Activated naive CD4-positive, alpha-beta T cell treated with anti-CD3 and anti-CD28 coated beads, Interleukin-2, amount 50 U/mL, for 72 hours (primary cell): Measurements from ENCODE around the gene PSMD5. TPM values are rescaled to one million over a fixed set of nuclear protein-coding genes. Genes with fewer than 3 reads are reported as not detected.

Source experiments
- ATAC-seq, 2 donors: fragments of 150-1000 bp; cut with Tn5 transposase; 2 replicates each; pipeline ENCODE4 v1.10.0; 2021; ENCODE audit warnings: mild to moderate bottlenecking in 2 of 2, moderate library complexity in 2 of 2
- DNase-seq, 2 donors: peaks; one replicate each; pipeline ENCODE4 v3.0.0; 2021 to 2022; ENCODE audit warnings: low spot score in 2 of 2
- H3K27ac Mint-ChIP-seq, 2 donors: one replicate each; pipeline ENCODE4 v1.8.0; 2022; ENCODE audit warnings: mild to moderate bottlenecking in 2 of 2, mixed read lengths in 2 of 2
- H3K36me3 Mint-ChIP-seq, 2 donors: one replicate each; pipeline ENCODE4 v1.8.0; 2022; ENCODE audit warnings: mixed read lengths in 2 of 2
- H3K9me3 Mint-ChIP-seq, 2 donors: one replicate each; pipeline ENCODE4 v1.8.0; 2022; ENCODE audit warnings: mixed read lengths in 2 of 2
- total RNA-seq, 2 donors: library from RNA; stranded (reverse); gene quantifications; one replicate each; pipeline ENCODE4 v1.2.3, GENCODE V29; 2022

Gene PSMD5
- total RNA-seq, 2 donors from 2014 or later, result 74.9 to 75.2 TPM

GRCh38 chr9:120846906-120847305 is 4.2 kb upstream of the PSMD5 start:
- ATAC-seq, result no peak
- DNase-seq, result no peak
- no peaks in the 10 kb centered on the region for H3K9me3 Mint-ChIP-seq
- peaks cover 18 to 44% of the 10 kb centered on the region in 2 donors for H3K36me3 Mint-ChIP-seq
- H3K27ac Mint-ChIP-seq, result peak overlapping the region; percentile 95 to 98

GRCh38 chr9:120846251-120846889 is 3.6 kb upstream of the PSMD5 start:
- Mint-ChIP-seq H3K36me3 (peaks cover 23 to 49% of the 10 kb centered on the region in 2 donors), H3K27ac (peak overlapping the region; percentile 95 to 98), H3K9me3 (no peaks in the 10 kb centered on the region)
- DNase-seq, result no peak
- ATAC-seq, result peak; percentile 15 to 66

DNA sequence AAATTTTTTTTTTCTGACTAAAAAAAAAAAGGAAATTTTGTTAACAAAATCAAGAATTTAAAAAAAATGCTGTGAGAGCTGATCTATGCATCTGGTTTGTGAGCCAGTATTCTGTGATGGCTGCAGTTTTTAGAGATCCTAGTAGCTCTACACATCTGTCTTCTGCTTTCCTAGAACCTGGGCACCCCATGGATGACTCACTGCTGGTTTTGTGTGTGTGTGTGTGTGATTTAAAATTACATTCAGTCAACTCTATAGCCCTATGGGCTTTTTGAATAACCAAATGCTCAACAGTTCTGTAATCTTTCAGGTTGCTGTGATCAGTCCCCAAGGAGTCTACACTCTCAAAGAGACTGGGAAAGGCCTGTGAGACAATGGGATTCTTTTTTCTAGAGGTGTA is 2.5 kb upstream of the PSMD5 start:
- H3K36me3 Mint-ChIP-seq, result peaks cover 27 to 49% of the 10 kb centered on the region in 2 donors
- peak; percentile 32 to 49 for ATAC-seq
- H3K9me3 Mint-ChIP-seq, result no peaks in the 10 kb centered on the region
- peak overlapping the region; percentile 95 to 98 for H3K27ac Mint-ChIP-seq
- DNase-seq, result peak in 1 of 2 donors; percentile 51

DNA sequence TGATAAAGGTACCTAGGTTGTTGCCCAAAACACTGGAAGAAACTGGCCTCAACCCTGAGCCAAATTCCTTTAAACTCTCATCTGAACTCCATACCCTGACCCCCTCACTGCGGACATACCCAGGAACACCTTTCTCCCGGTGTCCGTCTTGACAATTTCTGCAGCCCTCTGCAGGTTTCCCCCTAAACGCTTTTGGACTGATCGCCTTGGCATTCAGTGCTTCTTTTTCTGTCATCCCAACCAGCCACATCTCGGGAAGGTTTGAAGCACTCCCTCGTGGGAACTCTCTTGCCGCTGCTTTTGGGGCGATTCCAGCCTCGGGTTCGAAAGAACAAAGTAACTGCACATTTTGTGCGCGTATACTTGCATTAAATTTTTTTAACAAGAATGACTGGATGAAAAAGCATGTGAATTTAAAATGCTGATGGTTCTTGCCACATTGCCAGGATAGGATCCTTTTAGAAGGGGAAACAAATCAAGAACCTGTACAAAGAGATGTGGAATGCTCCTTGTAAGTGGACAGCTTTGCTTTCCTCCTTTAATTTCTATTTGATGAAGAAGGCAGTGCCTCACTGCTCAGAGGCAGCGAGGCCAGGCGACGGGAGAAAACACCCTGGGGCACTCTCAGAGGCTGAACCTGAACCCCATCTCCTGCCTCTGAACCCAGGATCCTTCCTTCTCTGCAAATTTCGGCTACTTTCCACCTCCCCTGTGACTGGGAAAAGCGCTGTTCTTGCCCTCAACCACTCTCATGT is 615 bp downstream of the PSMD5 start:
- Mint-ChIP-seq H3K36me3 (peaks cover 42 to 49% of the 10 kb centered on the region in 2 donors), H3K27ac (peak overlapping the region; percentile 95 to 98), H3K9me3 (no peaks in the 10 kb centered on the region)
- DNase-seq (no peak), ATAC-seq (no peak)

- Mint-ChIP-seq H3K9me3 (no peaks in the 10 kb centered on the region), H3K36me3 (peaks cover 33 to 51% of the 10 kb centered on the region in 2 donors), H3K27ac (peak overlapping the region in 1 of 2 donors; percentile 74)
- no peak for ATAC-seq
- no peak for DNase-seq
Observed at GRCh38 chr9:120839146-120839545, 3.6 kb downstream of the PSMD5 start.

DNA sequence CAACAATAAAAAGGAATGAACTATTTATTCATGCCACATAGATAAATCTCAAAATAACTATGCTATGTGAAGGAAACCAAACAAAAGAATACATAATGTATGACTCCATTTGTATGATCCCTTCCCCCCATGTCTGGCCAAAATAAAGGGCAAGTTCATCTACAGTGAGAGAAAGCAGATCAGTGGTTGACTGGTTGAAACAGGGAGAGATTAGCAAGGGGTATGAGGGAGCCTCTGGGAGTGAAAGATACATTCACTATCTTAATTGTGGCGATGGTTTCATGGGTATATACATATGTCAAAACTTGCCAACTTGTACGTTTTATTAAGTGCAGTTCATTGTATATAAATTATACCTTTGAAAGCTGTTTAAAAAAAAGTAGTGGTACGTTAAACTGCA is 4.8 kb downstream of the PSMD5 start:
- Mint-ChIP-seq H3K27ac (no peak overlapping the region), H3K36me3 (peaks cover 22 to 47% of the 10 kb centered on the region in 2 donors), H3K9me3 (no peaks in the 10 kb centered on the region)
- DNase-seq (no peak), ATAC-seq (no peak)

DNA sequence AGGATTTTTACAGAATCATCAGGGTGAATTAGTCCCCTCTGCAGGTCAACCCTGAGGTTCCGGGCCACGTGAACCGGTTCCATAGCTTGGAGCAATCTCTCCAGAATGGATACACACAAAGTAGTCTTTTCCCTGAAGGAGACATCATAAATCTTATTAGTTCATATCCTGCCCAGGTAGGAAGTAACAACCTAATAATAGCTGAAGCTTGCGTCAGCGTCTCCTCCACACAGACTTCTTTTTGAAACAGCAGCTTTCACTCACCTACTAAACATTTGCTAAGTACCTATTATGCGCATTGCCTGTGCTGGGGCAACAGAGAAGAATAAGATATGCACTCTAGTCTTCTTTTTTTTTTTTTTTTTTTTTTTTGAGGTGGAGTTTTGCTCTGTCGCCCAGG is 9.4 kb downstream of the PSMD5 start:
- DNase-seq (no peak), ATAC-seq (no peak)
- Mint-ChIP-seq H3K9me3 (no peaks in the 10 kb centered on the region), H3K36me3 (peaks cover 6 to 36% of the 10 kb centered on the region in 2 donors), H3K27ac (no peak overlapping the region)

DNA sequence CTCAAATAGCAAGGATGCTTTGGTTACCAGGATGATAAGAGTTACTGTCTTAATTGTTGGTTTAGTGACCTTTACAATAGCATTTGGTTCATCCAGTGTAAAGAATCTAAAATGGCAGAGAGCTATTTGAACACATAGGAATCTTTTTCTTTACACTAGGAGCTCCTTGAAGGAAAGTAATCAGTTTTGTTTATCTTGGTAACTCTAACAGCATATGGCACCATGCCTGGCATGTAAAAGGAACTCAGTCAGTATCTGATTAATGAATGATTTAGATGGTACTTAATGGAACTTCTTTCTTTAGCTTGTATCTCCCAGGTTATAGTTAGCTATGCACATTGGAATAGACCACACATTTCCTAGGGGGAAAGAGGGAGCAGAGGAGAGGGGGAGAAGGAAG is 9.9 kb downstream of the PSMD5 start:
- Mint-ChIP-seq H3K9me3 (no peaks in the 10 kb centered on the region), H3K27ac (no peak overlapping the region), H3K36me3 (peaks cover 6 to 34% of the 10 kb centered on the region in 2 donors)
- no peak for DNase-seq
- ATAC-seq, result no peak

DNA sequence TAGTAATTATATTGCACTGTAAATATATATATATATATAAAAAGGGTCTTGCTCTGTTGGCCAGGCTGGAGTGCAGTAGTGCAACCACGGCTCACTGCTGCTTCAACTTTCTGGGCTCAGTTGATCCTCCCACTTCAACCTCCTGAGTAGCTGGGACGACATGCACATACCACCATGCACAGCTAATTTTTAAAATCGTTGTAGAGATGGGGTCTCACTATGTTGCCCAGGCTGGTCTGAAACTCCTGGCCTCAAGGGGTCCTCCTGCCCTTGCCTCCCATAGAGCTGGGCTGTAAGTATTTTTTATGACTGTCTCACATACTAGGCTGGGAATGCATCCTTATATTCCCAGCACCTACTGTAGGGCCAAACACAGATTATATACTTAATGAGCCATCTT is 11.9 kb downstream of the PSMD5 start:
- ATAC-seq (no peak), DNase-seq (no peak)
- Mint-ChIP-seq H3K27ac (no peak overlapping the region), H3K36me3 (peaks cover 6 to 30% of the 10 kb centered on the region in 2 donors), H3K9me3 (no peaks in the 10 kb centered on the region)

DNA sequence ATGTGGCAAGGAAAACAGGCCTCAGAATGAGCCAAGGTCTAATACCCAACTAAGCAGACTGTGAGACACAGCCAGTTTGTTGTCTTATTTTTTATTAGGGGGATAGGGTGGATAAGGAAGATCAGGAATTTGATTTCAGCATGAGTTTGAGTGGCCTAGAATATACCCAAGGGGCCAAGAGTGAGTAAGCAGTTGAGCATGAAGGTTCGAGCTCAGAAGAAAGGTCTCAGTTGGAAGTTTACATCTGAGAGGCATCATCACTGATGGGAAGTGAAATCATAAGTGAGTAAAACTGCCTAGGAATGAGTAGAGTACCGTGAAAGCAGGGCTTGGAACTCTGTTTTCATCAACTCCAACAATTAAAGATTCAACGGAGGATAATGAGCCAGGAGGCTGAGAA is 12.6 kb downstream of the PSMD5 start:
- no peak for ATAC-seq
- Mint-ChIP-seq H3K36me3 (peaks cover 6 to 27% of the 10 kb centered on the region in 2 donors), H3K27ac (no peak overlapping the region), H3K9me3 (no peaks in the 10 kb centered on the region)
- DNase-seq, result no peak

GRCh38 chr9:120829650-120830049 is 13.1 kb downstream of the PSMD5 start:
- H3K27ac Mint-ChIP-seq, result peak overlapping the region in 1 of 2 donors; percentile 46
- DNase-seq (no peak), ATAC-seq (peak; percentile 34 to 50)
- H3K36me3 Mint-ChIP-seq, result peaks cover 8 to 30% of the 10 kb centered on the region in 2 donors
- no peaks in the 10 kb centered on the region for H3K9me3 Mint-ChIP-seq

- no peak overlapping the region for H3K27ac Mint-ChIP-seq
- peaks cover 9 to 40% of the 10 kb centered on the region in 2 donors for H3K36me3 Mint-ChIP-seq
- ATAC-seq, result no peak
- DNase-seq, result no peak
- no peaks in the 10 kb centered on the region for H3K9me3 Mint-ChIP-seq
Observed at GRCh38 chr9:120820095-120820494, 22.6 kb downstream of the PSMD5 start.

DNA sequence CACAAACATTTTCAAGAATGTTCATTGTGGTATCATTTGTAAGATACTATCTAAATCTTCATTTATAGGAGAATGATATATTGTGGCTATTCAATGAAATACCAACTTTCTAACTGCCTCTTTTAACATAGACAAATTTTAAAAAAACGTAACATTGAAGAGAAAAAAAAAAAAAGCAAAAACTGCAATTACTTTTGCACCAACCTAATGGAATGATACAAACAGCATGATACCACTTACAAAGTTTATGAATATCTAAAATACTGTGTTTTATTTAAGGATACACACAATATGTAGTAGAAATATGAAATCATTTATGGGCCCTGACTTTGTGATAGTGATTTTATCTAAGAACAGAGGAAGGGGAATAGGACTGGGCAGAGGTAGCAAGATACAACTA is 24.1 kb downstream of the PSMD5 start:
- H3K36me3 Mint-ChIP-seq, result peaks cover 4 to 34% of the 10 kb centered on the region in 2 donors
- no peak for DNase-seq
- no peak for ATAC-seq
- H3K27ac Mint-ChIP-seq, result no peak overlapping the region
- no peaks in the 10 kb centered on the region for H3K9me3 Mint-ChIP-seq

GRCh38 chr9:120815075-120815474 is 27.6 kb downstream of the PSMD5 start:
- Mint-ChIP-seq H3K27ac (no peak overlapping the region), H3K36me3 (peaks cover 21 to 37% of the 10 kb centered on the region in 2 donors)
- ATAC-seq, result no peak

DNA sequence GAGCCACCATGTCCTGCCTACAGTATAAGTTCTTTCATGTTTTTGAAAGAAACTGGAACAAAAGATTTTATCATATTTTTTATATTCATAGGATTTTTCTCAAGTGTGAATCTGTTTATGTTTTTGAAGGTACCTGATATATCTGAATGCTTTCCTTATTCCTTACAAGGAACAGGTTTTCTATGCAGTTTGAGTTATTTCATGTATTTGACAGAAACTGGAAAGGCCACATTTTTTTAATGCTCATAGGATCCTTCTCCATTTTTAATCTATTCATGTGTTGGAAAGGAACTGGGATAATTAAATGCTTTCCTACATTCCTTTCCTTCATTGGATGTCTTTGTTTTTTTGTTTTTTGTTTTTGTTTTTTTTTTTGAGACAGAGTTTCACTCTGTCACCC is 33.8 kb downstream of the PSMD5 start:
- ATAC-seq, result no peak
- H3K9me3 Mint-ChIP-seq, result peaks cover 13 to 37% of the 10 kb centered on the region in 2 donors
- H3K27ac Mint-ChIP-seq, result no peak overlapping the region
- H3K36me3 Mint-ChIP-seq, result peaks cover 53 to 63% of the 10 kb centered on the region in 2 donors
- DNase-seq, result no peak

More at GRCh38 chr9:120815075-120815474, 27.6 kb downstream of the PSMD5 start:
- peaks cover 0 to 9% of the 10 kb centered on the region in 2 donors for H3K9me3 Mint-ChIP-seq
- DNase-seq, result no peak

DNA sequence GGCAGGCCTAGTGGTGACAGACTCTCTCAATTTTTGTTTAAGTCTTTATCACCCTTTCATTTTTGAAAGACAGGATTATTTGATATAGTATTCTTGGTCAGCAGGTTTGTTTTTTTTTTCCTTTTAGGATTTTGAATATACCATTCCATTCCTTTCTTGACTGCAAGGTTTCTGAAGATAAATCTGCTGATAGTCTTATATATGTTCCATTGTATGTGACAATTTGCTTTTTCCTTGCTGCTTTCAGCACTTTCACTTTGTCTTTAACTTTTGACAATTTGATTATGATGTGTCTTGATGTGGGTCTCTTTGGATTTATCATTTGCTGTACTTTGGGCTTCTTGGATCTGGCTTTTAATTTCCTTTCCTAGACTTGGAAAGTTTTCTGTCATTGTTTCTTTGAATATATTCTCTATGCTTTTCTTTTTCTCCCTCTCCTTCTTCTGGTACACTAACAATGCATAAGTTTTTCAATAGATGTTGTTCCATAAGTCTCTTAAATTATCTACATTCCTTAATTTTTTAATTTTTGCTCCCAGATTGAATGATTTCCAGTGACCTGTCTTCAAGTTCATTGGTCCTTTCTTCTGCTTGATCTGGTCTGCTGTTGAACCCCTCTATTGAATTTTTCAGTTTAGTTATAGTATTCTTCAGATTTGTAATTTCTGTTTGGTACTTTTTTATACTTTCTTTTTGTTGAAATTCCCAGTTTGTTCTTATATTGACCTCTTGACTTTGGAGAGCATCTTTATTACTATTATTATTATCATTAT is 34.9 kb downstream of the PSMD5 start:
- ATAC-seq (no peak), DNase-seq (no peak)
- peaks cover 15 to 37% of the 10 kb centered on the region in 2 donors for H3K9me3 Mint-ChIP-seq
- H3K27ac Mint-ChIP-seq, result no peak overlapping the region
- H3K36me3 Mint-ChIP-seq, result peaks cover 53 to 63% of the 10 kb centered on the region in 2 donors
